ENCODE data around the gene HOXD8. TPM values are rescaled to one million over a fixed set of nuclear protein-coding genes. Genes with fewer than 3 reads are reported as not detected.

Gene HOXD8
- total and polyA plus RNA-seq, 9 of the 15 experiments (the other 6 are each of a cell fraction or from before 2014, with no cell fraction given), result 0.04 to 0.15 TPM; not detected in 7

- TF ChIP-seq THAP12 (CRISPR knock-in tag; IDR thresholded peaks at IDR 0.05) (0 out of 2 replicates have a peak, but pooled peaks have one; percentile 36), ESRRA (IDR thresholded peaks at IDR 0.05; ENCODE audit: borderline replicate concordance, low read depth) (peak; percentile 47), JUNB (CRISPR knock-in tag; conservative IDR thresholded peaks at IDR 0.05) (0 out of 2 replicates have a peak, but pooled peaks have one; percentile 23), YY1 (IDR thresholded peaks at IDR 0.05; ENCODE audit: borderline replicate concordance in 1 of 3, control insufficient read depth in 1 of 3, extremely low read depth in 1 of 3, insufficient read depth in 3 of 3, insufficient read length in 1 of 3, insufficient replicate concordance in 2 of 3, low read depth in 1 of 3, low read length in 2 of 3) (no peak), BRD4 (IDR thresholded peaks at IDR 0.05) (no peak), ZNF655 (CRISPR knock-in tag; IDR thresholded peaks at IDR 0.05) (no peak), DIDO1 (tag; IDR thresholded peaks at IDR 0.05; ENCODE audit: low read depth) (no peak; the same call in 1 of the 2 replicates), HMBOX1 (IDR thresholded peaks at IDR 0.05) (no peak), PTBP1 (IDR thresholded peaks at IDR 0.05; ENCODE audit: low read depth, low read length) (no peak), NCOR1 (IDR thresholded peaks at IDR 0.05) (no peak), MITF (IDR thresholded peaks at IDR 0.05) (no peak), CHD4 (IDR thresholded peaks at IDR 0.05; ENCODE audit: insufficient read depth, insufficient replicate concordance, low read depth, low read length, poor library complexity, severe bottlenecking) (no peak), ZNF23 (CRISPR knock-in tag; IDR thresholded peaks at IDR 0.05) (no peak), FOXP1 (CRISPR knock-in tag; IDR thresholded peaks at IDR 0.05) (no peak; the same call in 1 of the 2 replicates), PHF8 (IDR thresholded peaks at IDR 0.05; ENCODE audit: borderline replicate concordance, low read length) (0 out of 2 replicates have a peak, but pooled peaks have one; percentile 6), CHAMP1 (IDR thresholded peaks at IDR 0.05) (no peak), PML (IDR thresholded peaks at IDR 0.05; ENCODE audit: low read length) (no peak)
Observed at GRCh38 chr2:176096986-176097819, 32.3 kb upstream of the HOXD8 start (continued).

Measured in K562 (cell line).